Heart left ventricle (tissue), 16 donors: Measurements from ENCODE around the gene BATF3. TPM values are rescaled to one million over a fixed set of nuclear protein-coding genes. Genes with fewer than 3 reads are reported as not detected.

Experiments used
- ATAC-seq, 4 donors: fragments of 200-7000 bp; cut with Tn5 transposase; one replicate each; pipeline ENCODE4 v1.9.1; 2020 to 2022; ENCODE audit warnings: moderate library complexity in 4 of 4, mild to moderate bottlenecking in 3 of 4, moderate number of reproducible peaks in 1 of 4
- DNase-seq, 5 donors: peaks; one replicate each; pipeline ENCODE4 v3.0.0-alpha.2; 2020
- H3K27ac ChIP-seq, 12 donors: fragments of 200-600 bp; sonication (generic) in 4 of 12; one replicate each; pipeline versions ENCODE4 v1.5.0 to v1.8.0; 2016 to 2022; ENCODE audit warnings: mild to moderate bottlenecking in 2 of 12
- H3K27me3 ChIP-seq, 9 donors: fragments of 200-600 bp; sonication (generic) in 2 of 9; one replicate each; pipeline versions ENCODE4 v1.5.1 to v1.8.0; 2016 to 2022; ENCODE audit warnings: mild to moderate bottlenecking in 3 of 9
- H3K36me3 ChIP-seq, 9 donors: fragments of 200-600 bp; sonication (generic) in 2 of 9; one replicate each; pipeline versions ENCODE4 v1.5.0 to v1.8.0; 2018 to 2022; ENCODE audit warnings: mild to moderate bottlenecking in 2 of 9
- H3K4me1 ChIP-seq, 12 donors: fragments of 200-600 bp; sonication (generic) in 4 of 12; one replicate each; pipeline versions ENCODE4 v1.5.0 to v1.8.0; 2016 to 2022; ENCODE audit warnings: mild to moderate bottlenecking in 3 of 12
- H3K4me3 ChIP-seq, 12 donors: fragments of 200-600 bp; sonication (generic) in 4 of 12; one replicate each; pipeline versions ENCODE4 v1.5.0 to v1.8.0; 2017 to 2022; ENCODE audit warnings: mild to moderate bottlenecking in 9 of 12, moderate library complexity in 4 of 12
- H3K9me3 ChIP-seq, 12 donors: fragments of 200-600 bp; sonication (generic) in 4 of 12; one replicate each; pipeline versions ENCODE4 v1.5.0 to v1.8.0; 2016 to 2022; ENCODE audit warnings: mild to moderate bottlenecking in 1 of 12
- CTCF ChIP-seq, 12 donors: fragments of 200-600 bp; sonication (generic) in 4 of 12; IDR thresholded peaks; one replicate each; pipeline versions ENCODE4 v1.5.0 to v1.8.0; 2018 to 2022; ENCODE audit warnings: antibody characterized with exemption in 12 of 12, mild to moderate bottlenecking in 5 of 12
- POLR2A ChIP-seq, 2 donors: fragments of 450-650 bp; IDR thresholded peaks; one replicate each; pipeline ENCODE4 v1.6.1; 2017; ENCODE audit warnings: antibody characterized with exemption in 2 of 2, mild to moderate bottlenecking in 2 of 2, moderate library complexity in 2 of 2
- WGBS, 4 donors: extraction: QIAGEN DNeasy Blood & Tissue Kit in 2 of 4; methylation state at CpG; one replicate each; pipeline versions ENCODE4 v1.1.5 to v1.1.7; 2013 to 2018; 5-methylcytosine and 5-hydroxymethylcytosine counted together
- intact Hi-C, 10 donors: fragments of 100-400 bp; cut with DNase I; formaldehyde crosslinking; loops; one replicate each; pipeline versions ENCODE4 v1.11.1 to v1.14.2; 2022
- polyA plus RNA-seq, 2 donors: library from polyadenylated mRNA; stranded (reverse); fragments of 200-250 nt; gene quantifications; one replicate each; pipeline ENCODE4 v1.2.3, GENCODE V29; 2013
- total RNA-seq, 9 donors: library from RNA; depleted of rRNA in 2 of 9; stranded (reverse); fragments of >200 nt in 2 of 9; fragmentation: NEBNext Ultra II Directional in 3 of 9; extraction: Animal tissue kit (Norgen Biotek cat#: 25700) in 3 of 9; gene quantifications; one replicate each; pipeline versions ENCODE4 v1.1.0 to v1.2.4, GENCODE V29; 2016 to 2023
- donor health status: ischemic (EF 13 %, LVEDD 7.1; RV severe dilation, severe dysfunction).
- donor health status: healthy with polysubstance abuse.
- donor health status: DM: no; HTN: yes; CAD: no.
- donor health status: DM: no; HTN: no; CAD: no.
- donor health status: ischemic (EF 25% LVEDD 6.9; RV normal size, moderate dysfunction).
- donor health status: ischemic (EF 25% LVEDD 5.7; RV mildly dilated, moderate dysfunction).
- donor health status: healthy.
- donor health status: DM: yes; HTN: yes; CAD: no.
- donor health status: ischemic (EF 35%, LVEDD 5.7; RV mildly dilated, moderate dysfunction).
- donor health status: nonischemic (EF 11% LVEDD 7.7; RV severe dilation, severe dysfunction).
- donor health status: DM: yes; HTN: yes; CAD: no.
- donor health status: PGD.
- donor health status: ischemic (EF 29% LVEDD 5.4; RV normal size, mild dysfunction).
- donor health status: nonischemic (EF 23%, LVEDD 6.1; RV moderate dilation, normal function).

The BATF3 gene
- total and polyA plus RNA-seq, 11 donors, result 0.50 to 8.9 (median 1.2) TPM; not detected in 1

DNA sequence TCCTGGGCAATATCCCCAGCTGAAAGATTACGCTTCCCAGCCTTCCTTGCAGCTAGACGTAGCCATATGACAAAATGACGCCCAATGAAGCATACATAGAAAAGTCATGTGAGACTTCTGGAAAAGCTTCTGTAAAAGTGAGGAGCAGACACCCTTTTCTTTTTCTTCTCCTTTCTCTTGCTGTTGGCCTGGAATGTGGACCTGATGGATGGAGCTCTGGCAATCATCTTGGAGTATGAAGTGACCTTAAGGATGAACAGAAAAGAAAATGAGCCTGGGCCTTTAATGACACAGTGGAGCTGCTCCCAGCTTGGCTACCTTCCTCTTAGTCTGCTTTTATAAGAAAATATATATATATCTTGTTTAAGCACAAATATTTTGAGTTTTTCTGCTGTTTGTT, 24.8 kb downstream of the BATF3 start:
- ATAC-seq (no peak), DNase-seq (no peak)
- Histone ChIP-seq H3K9me3 (no peaks in the 10 kb centered on the region), H3K27me3 (peaks cover 0 to 5% (median 0%) of the 10 kb centered on the region in 9 donors), H3K4me3 (no peak overlapping the region), H3K27ac (no peak overlapping the region), H3K4me1 (peaks cover 0 to 28% (median 0%) of the 10 kb centered on the region in 12 donors), H3K36me3 (no peaks in the 10 kb centered on the region)
- 95 to 97% (median 96%) methylated on average over 3 of the region's 3 CpGs for WGBS, 4 donors
- TF ChIP-seq CTCF (IDR thresholded peaks at IDR 0.05) (no peak), POLR2A (IDR thresholded peaks at IDR 0.05) (no peak)
- intact Hi-C loops, result no loop called here

GRCh38 chr1:212671342-212672031, 28.2 kb downstream of the BATF3 start:
- peak overlapping the region in 1 of 12 donors; percentile 59 for H3K27ac ChIP-seq
- WGBS, 4 donors, result 44 to 64% (median 58%) methylated on average over 12 of the region's 12 CpGs
- H3K9me3 ChIP-seq, result no peaks in the 10 kb centered on the region
- ATAC-seq (peak in 3 of 4 donors; percentile 17 to 79 (median 57)), DNase-seq (peak in 4 of 5 donors; percentile 22 to 50 (median 40))
- peaks cover 0 to 45% (median 18%) of the 10 kb centered on the region in 12 donors for H3K4me1 ChIP-seq
- peaks cover 0 to 5% (median 0%) of the 10 kb centered on the region in 9 donors for H3K27me3 ChIP-seq
- H3K4me3 ChIP-seq, result no peak overlapping the region
- TF ChIP-seq CTCF (IDR thresholded peaks at IDR 0.05), result no peak
- no peak for TF ChIP-seq POLR2A (IDR thresholded peaks at IDR 0.05)
- intact Hi-C loops, result no loop called here
- no peaks in the 10 kb centered on the region for H3K36me3 ChIP-seq

DNA sequence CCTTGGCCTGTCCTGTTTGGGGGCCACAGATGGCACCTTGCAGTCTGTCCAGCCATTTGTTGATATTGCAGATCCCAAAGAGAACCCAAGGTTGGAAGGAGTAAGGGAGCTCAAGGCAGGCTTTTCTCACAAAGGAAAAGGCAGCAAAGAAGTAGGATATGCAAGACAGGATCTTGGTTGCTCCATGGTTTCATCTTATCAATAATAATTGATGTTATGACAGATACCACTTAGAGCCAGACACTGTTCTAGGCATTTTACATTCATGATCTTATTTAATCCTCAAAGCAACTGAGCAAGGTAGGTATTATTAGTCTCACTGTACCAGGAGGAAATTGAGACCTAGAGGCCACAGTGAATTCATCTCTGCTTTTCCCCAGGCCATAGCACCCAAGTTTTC, 28.8 kb downstream of the BATF3 start:
- intact Hi-C loops, result no loop called here
- TF ChIP-seq CTCF (IDR thresholded peaks at IDR 0.05) (no peak), POLR2A (IDR thresholded peaks at IDR 0.05) (no peak)
- Histone ChIP-seq H3K36me3 (no peaks in the 10 kb centered on the region), H3K27ac (peak overlapping the region in 1 of 12 donors; percentile 59), H3K27me3 (peaks cover 0 to 5% (median 0%) of the 10 kb centered on the region in 9 donors), H3K4me1 (peaks cover 0 to 51% (median 19%) of the 10 kb centered on the region in 12 donors), H3K4me3 (no peak overlapping the region), H3K9me3 (no peaks in the 10 kb centered on the region)
- no peak for ATAC-seq
- no peak for DNase-seq

DNA sequence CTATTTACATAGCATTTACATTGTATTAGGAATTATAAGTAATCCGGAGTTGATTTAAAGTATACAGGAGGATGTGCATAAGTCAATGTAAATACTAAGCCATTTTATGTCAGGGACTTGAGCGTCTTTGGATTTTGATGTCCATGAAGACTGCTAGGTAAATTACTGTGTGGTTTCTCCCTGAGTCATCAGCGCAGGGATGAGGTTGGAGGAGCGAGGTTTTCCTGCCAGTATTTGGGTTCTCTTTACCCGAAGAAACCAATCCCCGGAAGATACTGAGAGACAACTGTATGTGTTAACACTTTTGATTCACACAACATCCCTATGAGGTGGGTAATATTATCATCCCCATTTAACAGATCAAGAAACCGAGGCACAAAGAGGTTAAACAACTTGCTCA, 29.3 kb downstream of the BATF3 start:
- no peak for TF ChIP-seq CTCF (IDR thresholded peaks at IDR 0.05)
- TF ChIP-seq POLR2A (IDR thresholded peaks at IDR 0.05), result no peak
- no peaks in the 10 kb centered on the region for H3K9me3 ChIP-seq
- no peaks in the 10 kb centered on the region for H3K36me3 ChIP-seq
- peaks cover 0 to 5% (median 0%) of the 10 kb centered on the region in 9 donors for H3K27me3 ChIP-seq
- no peak overlapping the region for H3K27ac ChIP-seq
- H3K4me1 ChIP-seq, result peaks cover 0 to 56% (median 19%) of the 10 kb centered on the region in 12 donors
- DNase-seq, result no peak
- ATAC-seq, result no peak
- 95 to 99% (median 97%) methylated on average over 7 of the region's 7 CpGs for WGBS, 4 donors
- intact Hi-C loops, result no loop called here
- no peak overlapping the region for H3K4me3 ChIP-seq
